Lower leg skin (tissue), 3 donors: ENCODE results near the gene CAMTA1.

Experiments
- POLR2A ChIP-seq, 2 donors: fragments of 450-650 bp; IDR thresholded peaks; one replicate each; pipeline ENCODE4 v1.6.1; 2016 to 2017; ENCODE audit warnings: antibody characterized with exemption in 2 of 2, mild to moderate bottlenecking in 1 of 2, moderate library complexity in 1 of 2
- TF ChIP-seq, protein P1 (sequence below), 3 donors: fragments of 450-650 bp; IDR thresholded peaks; one replicate each; pipeline ENCODE4 v1.5.1; 2016; ENCODE audit warnings: antibody characterized with exemption in 3 of 3, mild to moderate bottlenecking in 3 of 3, moderate library complexity in 2 of 3

- no peak for TF ChIP-seq POLR2A (IDR thresholded peaks at IDR 0.05)
- TF ChIP-seq, protein P1, sequence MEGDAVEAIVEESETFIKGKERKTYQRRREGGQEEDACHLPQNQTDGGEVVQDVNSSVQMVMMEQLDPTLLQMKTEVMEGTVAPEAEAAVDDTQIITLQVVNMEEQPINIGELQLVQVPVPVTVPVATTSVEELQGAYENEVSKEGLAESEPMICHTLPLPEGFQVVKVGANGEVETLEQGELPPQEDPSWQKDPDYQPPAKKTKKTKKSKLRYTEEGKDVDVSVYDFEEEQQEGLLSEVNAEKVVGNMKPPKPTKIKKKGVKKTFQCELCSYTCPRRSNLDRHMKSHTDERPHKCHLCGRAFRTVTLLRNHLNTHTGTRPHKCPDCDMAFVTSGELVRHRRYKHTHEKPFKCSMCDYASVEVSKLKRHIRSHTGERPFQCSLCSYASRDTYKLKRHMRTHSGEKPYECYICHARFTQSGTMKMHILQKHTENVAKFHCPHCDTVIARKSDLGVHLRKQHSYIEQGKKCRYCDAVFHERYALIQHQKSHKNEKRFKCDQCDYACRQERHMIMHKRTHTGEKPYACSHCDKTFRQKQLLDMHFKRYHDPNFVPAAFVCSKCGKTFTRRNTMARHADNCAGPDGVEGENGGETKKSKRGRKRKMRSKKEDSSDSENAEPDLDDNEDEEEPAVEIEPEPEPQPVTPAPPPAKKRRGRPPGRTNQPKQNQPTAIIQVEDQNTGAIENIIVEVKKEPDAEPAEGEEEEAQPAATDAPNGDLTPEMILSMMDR (IDR thresholded peaks at IDR 0.05): peak in 1 of 3 donors; percentile 15
Observed at GRCh38 chr1:7103874-7104273, 318.6 kb downstream of the CAMTA1 start.
